ENCODE measurements around the gene IFNA13. TPM values are rescaled to one million over a fixed set of nuclear protein-coding genes. Genes with fewer than 3 reads are reported as not detected.
"Not testable (repeated sequence)": the region's sequence is repeated elsewhere in the genome, so short reads cannot be mapped to it uniquely, and the experiment has no call there.

IFNA13 gene
- total RNA-seq, 2 experiments from 2014 or later, result not detected

DNA sequence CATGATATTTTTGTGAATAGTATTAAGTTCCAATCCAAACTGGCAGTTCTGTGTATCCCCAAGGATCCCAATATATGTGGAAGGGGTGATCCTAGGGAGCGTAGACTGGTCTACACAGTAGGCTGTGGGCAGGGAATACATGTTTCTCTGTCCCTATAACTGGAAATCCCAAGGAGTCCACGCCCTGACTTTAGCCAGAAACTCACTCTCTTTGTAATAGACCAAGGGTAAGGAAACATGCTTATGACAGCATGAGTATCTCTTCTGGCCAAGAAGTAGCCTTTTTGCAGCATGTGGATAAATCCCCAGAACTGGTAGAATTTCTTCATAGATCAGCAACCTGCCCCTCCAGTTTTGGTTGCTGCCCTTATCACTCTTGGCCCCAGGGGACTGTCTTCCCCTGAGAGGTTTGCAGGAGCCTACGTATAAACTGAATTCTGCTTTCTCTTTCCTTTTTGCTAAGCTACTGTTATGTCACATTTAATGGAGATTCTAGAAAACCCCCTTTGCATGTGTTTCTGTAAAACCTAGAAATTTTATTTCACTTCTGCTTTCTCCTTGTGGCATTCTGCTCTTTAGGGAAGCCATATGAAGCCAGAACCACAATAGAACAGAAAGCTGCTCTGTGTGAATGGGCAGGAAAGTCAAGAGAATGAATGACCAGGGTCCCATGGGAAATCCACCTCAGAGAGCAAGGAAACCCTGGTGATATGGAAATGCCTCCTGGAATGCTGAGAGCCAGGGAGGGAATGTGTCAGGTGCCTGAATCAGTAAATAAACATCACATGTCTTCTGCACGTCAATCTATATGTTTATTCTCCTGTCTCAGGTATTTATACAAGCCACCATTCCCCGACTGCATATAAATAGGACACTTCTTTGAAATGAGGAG is 13.8 kb upstream of the IFNA13 start:
- ChIA-PET CTCF (interaction anchor here (1.5 kb wide), 1 partner anchor 15 kb away, joined by 3 read pairs; no protein-coding TSS in a partner anchor), POLR2A (interaction anchor here (0.7 to 1.4 kb wide), 3 partner anchors 10 to 53 kb away, joined by 3 to 4 read pairs (median 4); no protein-coding TSS in a partner anchor)
- Mint-ChIP-seq H3K4me1 (ENCODE audit: low read depth) (peaks cover 5% of the 10 kb centered on the region), H3K4me3 (peak overlapping the region; percentile 13), H3K27ac (no peak overlapping the region), H3K9me3 (no peaks in the 10 kb centered on the region), H3K27me3 (peaks cover 63% of the 10 kb centered on the region), H3K36me3 (ENCODE audit: low read depth) (no peaks in the 10 kb centered on the region)
- TF ChIP-seq, protein P1, sequence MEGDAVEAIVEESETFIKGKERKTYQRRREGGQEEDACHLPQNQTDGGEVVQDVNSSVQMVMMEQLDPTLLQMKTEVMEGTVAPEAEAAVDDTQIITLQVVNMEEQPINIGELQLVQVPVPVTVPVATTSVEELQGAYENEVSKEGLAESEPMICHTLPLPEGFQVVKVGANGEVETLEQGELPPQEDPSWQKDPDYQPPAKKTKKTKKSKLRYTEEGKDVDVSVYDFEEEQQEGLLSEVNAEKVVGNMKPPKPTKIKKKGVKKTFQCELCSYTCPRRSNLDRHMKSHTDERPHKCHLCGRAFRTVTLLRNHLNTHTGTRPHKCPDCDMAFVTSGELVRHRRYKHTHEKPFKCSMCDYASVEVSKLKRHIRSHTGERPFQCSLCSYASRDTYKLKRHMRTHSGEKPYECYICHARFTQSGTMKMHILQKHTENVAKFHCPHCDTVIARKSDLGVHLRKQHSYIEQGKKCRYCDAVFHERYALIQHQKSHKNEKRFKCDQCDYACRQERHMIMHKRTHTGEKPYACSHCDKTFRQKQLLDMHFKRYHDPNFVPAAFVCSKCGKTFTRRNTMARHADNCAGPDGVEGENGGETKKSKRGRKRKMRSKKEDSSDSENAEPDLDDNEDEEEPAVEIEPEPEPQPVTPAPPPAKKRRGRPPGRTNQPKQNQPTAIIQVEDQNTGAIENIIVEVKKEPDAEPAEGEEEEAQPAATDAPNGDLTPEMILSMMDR (IDR thresholded peaks at IDR 0.05), result no peak
- Histone ChIP-seq H3K4me1 (ENCODE audit: insufficient read depth, low read length) (no peaks in the 10 kb centered on the region), H3K9me3 (ENCODE audit: control insufficient read depth in 1 of 2, insufficient read depth in 1 of 2, low read length in 2 of 2) (no peaks in the 10 kb centered on the region), H3K27me3 (ENCODE audit: control insufficient read depth in 1 of 2, insufficient read depth in 2 of 2, low read length in 2 of 2) (peaks cover 5 to 16% of the 10 kb centered on the region in 2 experiments), H3K4me3 (ENCODE audit: low read length) (no peak overlapping the region), H3K36me3 (ENCODE audit: insufficient read depth, low read length) (no peaks in the 10 kb centered on the region), H3K27ac (ENCODE audit: low read depth in 1 of 2, low read length in 2 of 2) (no peak overlapping the region)
- DNase-seq, result peak in 3 of 14 experiments; percentile 42 to 54 (median 51)
- intact Hi-C loops (cut with DNase I, micrococcal nuclease), result no loop called here
- peak; percentile 52 for ATAC-seq (ENCODE audit: poor library complexity)

DNA sequence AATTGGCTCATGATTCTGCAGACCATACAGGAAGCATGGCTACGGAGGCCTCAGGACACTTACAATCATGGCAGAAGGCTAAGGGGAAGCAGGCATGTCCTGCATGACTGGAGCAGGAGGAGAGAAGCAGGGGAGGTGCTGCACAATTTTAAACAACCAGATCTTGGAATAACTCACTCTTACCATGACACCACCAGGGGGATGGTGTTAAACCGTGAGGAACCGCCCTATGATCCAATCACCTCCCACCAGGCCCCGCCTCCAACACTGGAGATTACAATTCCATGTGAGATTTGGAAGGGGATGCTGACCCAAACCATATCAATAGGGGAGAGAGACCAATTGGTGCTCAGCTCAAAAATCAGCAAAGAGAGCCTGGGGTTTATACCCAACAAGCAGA is 3.6 kb upstream of the IFNA13 start:
- H3K27ac ChIP-seq (ENCODE audit: low read depth in 1 of 2, low read length in 2 of 2); H3K4me3 Mint-ChIP-seq; H3K9me3 ChIP-seq (ENCODE audit: control insufficient read depth in 1 of 2, insufficient read depth in 1 of 2, low read length in 2 of 2); H3K9me3 Mint-ChIP-seq; H3K36me3 ChIP-seq (ENCODE audit: insufficient read depth, low read length); H3K27ac Mint-ChIP-seq; DNase-seq; ATAC-seq (ENCODE audit: poor library complexity); H3K4me3 ChIP-seq (ENCODE audit: low read length); H3K4me1 Mint-ChIP-seq (ENCODE audit: low read depth); H3K27me3 ChIP-seq (ENCODE audit: control insufficient read depth in 1 of 2, insufficient read depth in 2 of 2, low read length in 2 of 2); H3K36me3 Mint-ChIP-seq (ENCODE audit: low read depth); H3K4me1 ChIP-seq (ENCODE audit: insufficient read depth, low read length); intact Hi-C loops (cut with DNase I, micrococcal nuclease); CTCF ChIA-PET: not testable (repeated sequence)
- POLR2A ChIA-PET, result interaction anchor here (0.6 kb wide), 1 partner anchor 1222 kb away, joined by 3 read pairs; no protein-coding TSS in a partner anchor
- H3K27me3 Mint-ChIP-seq, result peaks cover 28% of the 10 kb centered on the region

GRCh38 chr9:21367169-21367568 is 688 bp downstream of the IFNA13 start:
- H3K4me3 ChIP-seq (ENCODE audit: low read length); H3K9me3 Mint-ChIP-seq; H3K27ac ChIP-seq (ENCODE audit: low read depth in 1 of 2, low read length in 2 of 2); H3K9me3 ChIP-seq (ENCODE audit: control insufficient read depth in 1 of 2, insufficient read depth in 1 of 2, low read length in 2 of 2); CTCF ChIA-PET; H3K27ac Mint-ChIP-seq; H3K36me3 Mint-ChIP-seq (ENCODE audit: low read depth); H3K36me3 ChIP-seq (ENCODE audit: insufficient read depth, low read length); ATAC-seq (ENCODE audit: poor library complexity); H3K27me3 ChIP-seq (ENCODE audit: control insufficient read depth in 1 of 2, insufficient read depth in 2 of 2, low read length in 2 of 2); DNase-seq; H3K4me3 Mint-ChIP-seq; intact Hi-C loops (cut with DNase I, micrococcal nuclease); H3K4me1 ChIP-seq (ENCODE audit: insufficient read depth, low read length); H3K4me1 Mint-ChIP-seq (ENCODE audit: low read depth); POLR2A ChIA-PET: not testable (repeated sequence)
- peaks cover 35% of the 10 kb centered on the region for H3K27me3 Mint-ChIP-seq

GRCh38 chr9:21362287-21362686 is 5.6 kb downstream of the IFNA13 start:
- H3K27ac Mint-ChIP-seq, result no peak overlapping the region
- POLR2A ChIA-PET, result no interaction called here

More at GRCh38 chr9:21362287-21362686, 5.6 kb downstream of the IFNA13 start:
- H3K27me3 Mint-ChIP-seq, result peaks cover 22% of the 10 kb centered on the region
- H3K4me3 Mint-ChIP-seq, result no peak overlapping the region
- Histone ChIP-seq H3K27me3 (ENCODE audit: control insufficient read depth in 1 of 2, insufficient read depth in 2 of 2, low read length in 2 of 2) (no peaks in the 10 kb centered on the region), H3K4me1 (ENCODE audit: insufficient read depth, low read length) (peaks cover 7% of the 10 kb centered on the region), H3K36me3 (ENCODE audit: insufficient read depth, low read length) (no peaks in the 10 kb centered on the region), H3K4me3 (ENCODE audit: low read length) (no peak overlapping the region), H3K27ac (ENCODE audit: low read depth in 1 of 2, low read length in 2 of 2) (no peak overlapping the region), H3K9me3 (ENCODE audit: control insufficient read depth in 1 of 2, insufficient read depth in 1 of 2, low read length in 2 of 2) (no peaks in the 10 kb centered on the region)
- DNase-seq (no peak), ATAC-seq (ENCODE audit: poor library complexity) (no peak)
- TF ChIP-seq, protein P1 (IDR thresholded peaks at IDR 0.05), result no peak
- intact Hi-C loops (cut with DNase I, micrococcal nuclease), result no loop called here
- H3K36me3 Mint-ChIP-seq (ENCODE audit: low read depth), result no peaks in the 10 kb centered on the region
- no peaks in the 10 kb centered on the region for H3K9me3 Mint-ChIP-seq
- H3K4me1 Mint-ChIP-seq (ENCODE audit: low read depth), result peaks cover 16% of the 10 kb centered on the region
- CTCF ChIA-PET, result no interaction called here

Data from CD4-positive, alpha-beta T cell (primary cell).